MM.1S (cell line): ENCODE data around the gene HOMER1.

Experiments
- CTCF ChIP-seq: fragments of 300-600 bp; sonication (generic); IDR thresholded peaks from 2 replicates; pipeline ENCODE4 v1.5.1; 2016; ENCODE audit warnings: antibody characterized with exemption, low read length, mixed read lengths
- EZH2 ChIP-seq: fragments of 300-600 bp; sonication (generic); optimal IDR thresholded peaks from 2 replicates; pipeline ENCODE3; 2017; ENCODE audit warnings: low read depth, mild to moderate bottlenecking, antibody characterized with exemption, low read length, mixed read lengths

- no peak for TF ChIP-seq CTCF
- no peak for TF ChIP-seq EZH2
These were observed 24.2 kb downstream of the HOMER1 start for GRCh38 chr5:79489773-79490172.
